AG09319 (cell line): ENCODE data around the gene MCOLN3.

Experiments
- DNase-seq: peaks from one replicate; pipeline ENCODE4 v3.0.0-alpha.2; 2010; ENCODE audit warnings: low read depth; ENCODE audit errors: extremely low read depth
- CTCF ChIP-seq: IDR thresholded peaks from 2 replicates; pipeline ENCODE4 v1.5.1; 2011; ENCODE audit warnings: low read depth, mild to moderate bottlenecking, inconsistent platforms, low read length, moderate library complexity

MCOLN3 gene

GRCh38 chr1:84971957-84972356 is 76.3 kb downstream of the MCOLN3 start:
- TF ChIP-seq CTCF = no peak
- DNase-seq = no peak

GRCh38 chr1:84969489-84970250 is 78.6 kb downstream of the MCOLN3 start:
- no peak for DNase-seq
- no peak for TF ChIP-seq CTCF

GRCh38 chr1:84968865-84969264 is 79.4 kb downstream of the MCOLN3 start:
- TF ChIP-seq CTCF = no peak
- no peak for DNase-seq

GRCh38 chr1:84968101-84968500 is 80.2 kb downstream of the MCOLN3 start:
- no peak for DNase-seq
- no peak for TF ChIP-seq CTCF
